ENCODE results near the gene ASIC4. TPM values are rescaled to one million over a fixed set of nuclear protein-coding genes. Genes with fewer than 3 reads are reported as not detected.

The ASIC4 gene
- total RNA-seq, 1 experiment from 2014 or later, result 0.45 TPM

DNA sequence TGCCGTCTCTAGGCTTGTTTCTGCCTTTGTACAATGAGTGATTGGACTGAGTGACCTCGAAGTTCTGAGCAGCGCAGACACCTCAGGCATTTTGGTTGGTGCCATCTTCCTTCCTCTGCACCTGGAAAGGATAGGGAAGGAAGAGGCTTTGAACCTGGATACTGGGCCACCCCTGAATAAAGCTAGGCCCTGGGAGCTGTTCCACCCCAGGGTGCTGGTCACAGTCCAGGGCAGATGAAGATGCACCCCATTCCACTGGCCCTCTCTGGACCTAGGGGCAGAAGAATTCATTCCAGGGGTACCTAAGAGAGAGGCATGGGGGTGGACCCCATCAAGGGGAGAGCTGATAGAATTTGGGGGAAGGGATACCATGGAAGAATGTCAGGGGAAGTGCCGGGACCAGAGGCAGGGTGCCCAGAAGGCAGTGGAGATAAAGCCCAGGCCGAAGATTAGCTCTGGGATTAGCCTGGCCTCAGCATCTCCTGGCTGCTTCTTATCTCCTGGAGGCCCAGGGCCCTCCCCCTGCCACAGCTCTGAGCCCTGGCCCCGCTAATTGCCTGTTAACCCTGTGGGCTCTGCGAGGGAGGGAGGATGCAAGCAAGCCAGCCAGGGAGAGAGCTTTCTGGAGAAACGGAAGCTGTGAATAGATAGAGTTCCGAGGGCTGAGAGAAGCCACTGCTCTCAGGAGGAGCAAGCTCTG, 11.4 kb downstream of the ASIC4 start:
- no peaks in the 10 kb centered on the region for H3K27me3 ChIP-seq (replicated peaks; ENCODE audit: insufficient read depth, low read depth, low read length, poor library complexity)
- no peak overlapping the region for H3K4me3 ChIP-seq (ENCODE audit: low read depth, low read length, poor library complexity, severe bottlenecking)
- no peak for TF ChIP-seq CTCF (conservative IDR thresholded peaks at IDR 0.05; ENCODE audit: low read depth, low read length)
- no peak for TF ChIP-seq EZH2 (IDR thresholded peaks at IDR 0.05; ENCODE audit: borderline replicate concordance, low read depth, low read length, poor library complexity, severe bottlenecking)
- ChIA-PET CTCF (interaction anchor here (1.2 to 5.1 kb wide), 2 partner anchors 16 to 31 kb away, joined by 3 to 31 read pairs; a partner anchor contains a TSS), POLR2A (ENCODE audit: low non-redundant PET) (interaction anchor here (0.7 kb wide), 1 partner anchor 27 kb away, joined by 3 read pairs; no protein-coding TSS in a partner anchor)
- no peaks in the 10 kb centered on the region for H3K36me3 ChIP-seq (ENCODE audit: insufficient read depth, low read length, poor library complexity, severe bottlenecking)
- BruUV-seq (replicated peaks), result no TSS peak
- H3K4me1 ChIP-seq (ENCODE audit: insufficient read depth, low read length, poor library complexity, severe bottlenecking), result peaks cover 25% of the 10 kb centered on the region
- no peak overlapping the region for H3K27ac ChIP-seq (ENCODE audit: low read depth, low read length, poor library complexity, severe bottlenecking)
- no peak for DNase-seq (ENCODE audit: low spot score)
- intact Hi-C loops (cut with micrococcal nuclease; ENCODE audit: unreplicated experiment), result no loop called here
- no peaks in the 10 kb centered on the region for H3K9me3 ChIP-seq (ENCODE audit: low read depth, low read length, poor library complexity, severe bottlenecking)

DNA sequence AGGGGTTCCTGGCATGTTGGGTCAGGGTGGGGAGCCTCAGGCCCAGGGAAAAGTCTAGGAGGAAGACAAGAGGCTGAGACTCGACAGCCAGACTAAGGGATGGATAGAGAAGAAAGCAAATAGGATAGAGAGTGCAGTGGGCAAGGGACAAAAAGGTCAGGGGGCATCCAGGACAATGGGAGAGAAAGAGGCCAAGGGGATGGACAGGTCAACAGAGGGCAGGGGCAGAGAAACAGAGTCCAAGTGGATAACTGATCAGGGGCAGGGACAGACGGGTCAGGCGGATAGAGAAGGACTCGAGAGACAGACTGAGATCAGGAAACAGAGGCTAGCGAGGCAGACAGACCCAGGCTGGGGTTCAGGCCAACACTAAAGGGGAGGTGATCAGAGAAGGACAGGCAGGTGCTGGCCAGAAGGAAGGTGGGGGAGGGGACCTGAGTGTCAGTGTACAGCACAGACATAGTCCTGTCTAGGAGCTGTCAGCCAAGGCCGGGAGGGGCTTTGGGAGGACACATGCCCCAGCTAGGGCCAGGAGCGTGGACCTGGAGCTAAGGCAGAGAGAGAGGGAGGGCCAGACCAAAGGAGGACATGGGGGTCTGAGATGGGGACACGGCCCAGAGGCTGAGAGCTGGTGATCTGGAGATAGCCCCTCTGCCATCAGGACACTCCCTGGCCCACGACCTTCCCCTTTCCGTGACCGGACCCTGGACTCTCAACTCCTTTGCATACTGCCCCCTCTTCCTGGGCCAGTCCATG, 12.2 kb downstream of the ASIC4 start:
- intact Hi-C loops (cut with micrococcal nuclease; ENCODE audit: unreplicated experiment), result no loop called here
- TF ChIP-seq EZH2 (IDR thresholded peaks at IDR 0.05; ENCODE audit: borderline replicate concordance, low read depth, low read length, poor library complexity, severe bottlenecking) (no peak), CTCF (conservative IDR thresholded peaks at IDR 0.05; ENCODE audit: low read depth, low read length) (no peak)
- Histone ChIP-seq H3K36me3 (ENCODE audit: insufficient read depth, low read length, poor library complexity, severe bottlenecking) (no peaks in the 10 kb centered on the region), H3K4me3 (ENCODE audit: low read depth, low read length, poor library complexity, severe bottlenecking) (no peak overlapping the region), H3K27ac (ENCODE audit: low read depth, low read length, poor library complexity, severe bottlenecking) (no peak overlapping the region), H3K27me3 (replicated peaks; ENCODE audit: insufficient read depth, low read depth, low read length, poor library complexity) (no peaks in the 10 kb centered on the region), H3K4me1 (ENCODE audit: insufficient read depth, low read length, poor library complexity, severe bottlenecking) (peaks cover 17% of the 10 kb centered on the region), H3K9me3 (ENCODE audit: low read depth, low read length, poor library complexity, severe bottlenecking) (no peaks in the 10 kb centered on the region)
- ChIA-PET CTCF (interaction anchor here (1.2 to 5.1 kb wide), 3 partner anchors 17 to 123 kb away, joined by 3 to 31 read pairs (median 5); a partner anchor contains a TSS), POLR2A (ENCODE audit: low non-redundant PET) (interaction anchor here (0.7 kb wide), 1 partner anchor 26 kb away, joined by 3 read pairs; no protein-coding TSS in a partner anchor)
- no peak for DNase-seq (ENCODE audit: low spot score)
- BruUV-seq (replicated peaks), result no TSS peak

- Histone ChIP-seq H3K36me3 (ENCODE audit: insufficient read depth, low read length, poor library complexity, severe bottlenecking) (no peaks in the 10 kb centered on the region), H3K27ac (ENCODE audit: low read depth, low read length, poor library complexity, severe bottlenecking) (no peak overlapping the region), H3K9me3 (ENCODE audit: low read depth, low read length, poor library complexity, severe bottlenecking) (no peaks in the 10 kb centered on the region), H3K27me3 (replicated peaks; ENCODE audit: insufficient read depth, low read depth, low read length, poor library complexity) (no peaks in the 10 kb centered on the region), H3K4me3 (ENCODE audit: low read depth, low read length, poor library complexity, severe bottlenecking) (no peak overlapping the region), H3K4me1 (ENCODE audit: insufficient read depth, low read length, poor library complexity, severe bottlenecking) (peaks cover 12% of the 10 kb centered on the region)
- no peak for DNase-seq (ENCODE audit: low spot score)
- ChIA-PET CTCF (interaction anchor here (0.5 to 1.6 kb wide), 2 partner anchors 51 to 124 kb away, joined by 4 to 5 read pairs; no protein-coding TSS in a partner anchor), POLR2A (ENCODE audit: low non-redundant PET) (no interaction called here)
- BruUV-seq (replicated peaks), result no TSS peak
- TF ChIP-seq CTCF (conservative IDR thresholded peaks at IDR 0.05; ENCODE audit: low read depth, low read length) (no peak), EZH2 (IDR thresholded peaks at IDR 0.05; ENCODE audit: borderline replicate concordance, low read depth, low read length, poor library complexity, severe bottlenecking) (no peak)
- intact Hi-C loops (cut with micrococcal nuclease; ENCODE audit: unreplicated experiment), result no loop called here
These were observed 12.8 kb downstream of the ASIC4 start for GRCh38 chr2:219527076-219527394.

Measured in A673 (cell line).